Calu3 (cell line): ENCODE results near the gene EYA2. TPM values are rescaled to one million over a fixed set of nuclear protein-coding genes. Genes with fewer than 3 reads are reported as not detected.

ENCODE experiments used
- BruUV-seq: library from RNA; stranded (reverse); fragments of 400-500 nt; replicated peaks from 2 replicates; lab custom pipeline; 2021; lab: Mats Ljungman, UMichigan
- CTCF ChIA-PET: fragments of 300-600 bp; sonication (Branson Sonifier 250); formaldehyde crosslinking; loops from one replicate; lab custom pipeline; 2022; ENCODE audit warnings: antibody characterized with exemption; lab: Charles Lee
- DNase-seq: peaks from one replicate; pipeline ENCODE4 v3.0.0; 2022
- H3K27ac Mint-ChIP-seq: one replicate; pipeline ENCODE4 v1.8.0; 2022; ENCODE audit warnings: mixed read lengths; ENCODE audit not compliant: unreplicated experiment
- H3K27me3 Mint-ChIP-seq: one replicate; pipeline ENCODE4 v1.8.0; 2022; ENCODE audit warnings: mixed read lengths; ENCODE audit not compliant: unreplicated experiment
- H3K36me3 Mint-ChIP-seq: one replicate; pipeline ENCODE4 v1.8.0; 2022; ENCODE audit warnings: mild to moderate bottlenecking, moderate library complexity, mixed read lengths; ENCODE audit not compliant: insufficient read depth, unreplicated experiment
- H3K4me1 Mint-ChIP-seq: one replicate; pipeline ENCODE4 v1.8.0; 2022; ENCODE audit warnings: mild to moderate bottlenecking, low read depth, mixed read lengths; ENCODE audit not compliant: unreplicated experiment
- H3K4me3 Mint-ChIP-seq: one replicate; pipeline ENCODE4 v1.8.0; 2022; ENCODE audit warnings: mild to moderate bottlenecking, low read depth, moderate library complexity, mixed read lengths; ENCODE audit not compliant: unreplicated experiment
- H3K9me3 Mint-ChIP-seq: one replicate; pipeline ENCODE4 v1.8.0; 2022; ENCODE audit warnings: low read depth, mixed read lengths; ENCODE audit not compliant: unreplicated experiment
- intact Hi-C: fragments of 100-400 bp; cut with micrococcal nuclease; formaldehyde crosslinking; loops from one replicate; pipeline ENCODE4 v1.10.0; 2022; ENCODE audit not compliant: unreplicated experiment
- total RNA-seq: library from RNA; stranded (reverse); gene quantifications from 2 replicates; pipeline ENCODE4 v1.2.3, GENCODE V29; 2022
- TF ChIP-seq, protein P1 (sequence below): fragments of 200-600 bp; IDR thresholded peaks from one replicate; pipeline ENCODE4 v1.8.0; 2022; ENCODE audit warnings: antibody characterized with exemption; ENCODE audit not compliant: unreplicated experiment

The EYA2 gene
- total RNA-seq, 1 experiment from 2014 or later, result 0.35 TPM

DNA sequence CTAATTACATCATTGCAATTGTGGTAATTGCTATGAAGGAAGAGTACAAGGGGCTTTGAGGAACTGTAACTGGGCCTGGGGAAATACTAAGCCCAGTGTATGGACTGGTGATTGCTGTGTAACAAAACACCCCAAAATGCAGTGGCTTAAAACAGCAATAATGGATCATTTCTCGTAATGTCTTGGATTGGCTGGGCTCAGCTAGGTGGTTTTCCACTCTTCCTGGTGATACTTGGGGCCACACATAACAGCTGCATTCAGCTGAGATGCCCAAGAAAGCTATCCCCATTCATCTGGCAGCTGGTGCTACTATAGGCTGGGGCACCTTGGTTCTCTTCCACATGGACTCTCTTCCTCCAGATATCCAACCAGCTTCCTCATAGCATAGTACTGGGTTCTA lies 150.3 kb downstream of the EYA2 start:
- Mint-ChIP-seq H3K36me3 (no peaks in the 10 kb centered on the region), H3K27ac (no peak overlapping the region), H3K27me3 (peaks cover 18% of the 10 kb centered on the region), H3K4me1 (peaks cover 6% of the 10 kb centered on the region), H3K4me3 (no peak overlapping the region), H3K9me3 (no peaks in the 10 kb centered on the region)
- CTCF ChIA-PET, result no interaction called here
- no peak for DNase-seq
- no TSS peak for BruUV-seq
- TF ChIP-seq, protein P1, sequence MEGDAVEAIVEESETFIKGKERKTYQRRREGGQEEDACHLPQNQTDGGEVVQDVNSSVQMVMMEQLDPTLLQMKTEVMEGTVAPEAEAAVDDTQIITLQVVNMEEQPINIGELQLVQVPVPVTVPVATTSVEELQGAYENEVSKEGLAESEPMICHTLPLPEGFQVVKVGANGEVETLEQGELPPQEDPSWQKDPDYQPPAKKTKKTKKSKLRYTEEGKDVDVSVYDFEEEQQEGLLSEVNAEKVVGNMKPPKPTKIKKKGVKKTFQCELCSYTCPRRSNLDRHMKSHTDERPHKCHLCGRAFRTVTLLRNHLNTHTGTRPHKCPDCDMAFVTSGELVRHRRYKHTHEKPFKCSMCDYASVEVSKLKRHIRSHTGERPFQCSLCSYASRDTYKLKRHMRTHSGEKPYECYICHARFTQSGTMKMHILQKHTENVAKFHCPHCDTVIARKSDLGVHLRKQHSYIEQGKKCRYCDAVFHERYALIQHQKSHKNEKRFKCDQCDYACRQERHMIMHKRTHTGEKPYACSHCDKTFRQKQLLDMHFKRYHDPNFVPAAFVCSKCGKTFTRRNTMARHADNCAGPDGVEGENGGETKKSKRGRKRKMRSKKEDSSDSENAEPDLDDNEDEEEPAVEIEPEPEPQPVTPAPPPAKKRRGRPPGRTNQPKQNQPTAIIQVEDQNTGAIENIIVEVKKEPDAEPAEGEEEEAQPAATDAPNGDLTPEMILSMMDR, result no peak
- intact Hi-C loops, result no loop called here

DNA sequence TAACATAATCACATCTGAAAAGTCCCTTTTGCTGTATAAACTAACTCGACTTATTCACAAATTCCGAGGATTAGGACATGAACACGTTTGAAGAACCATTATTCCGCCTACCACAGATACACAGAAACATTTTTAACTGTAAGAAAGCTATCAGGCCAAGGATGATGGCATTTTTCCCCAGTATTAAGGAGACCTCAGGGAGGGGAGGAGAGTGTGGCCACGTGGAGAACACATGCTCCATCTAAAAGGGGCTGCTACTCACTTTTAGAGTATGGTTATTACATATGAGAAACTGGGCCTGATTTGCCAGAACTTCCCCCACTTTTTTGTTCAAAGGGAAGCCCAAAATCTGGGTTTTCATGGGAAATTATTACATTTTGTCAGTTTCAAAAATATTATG lies 153.4 kb downstream of the EYA2 start:
- DNase-seq, result no peak
- CTCF ChIA-PET, result no interaction called here
- TF ChIP-seq, protein P1, result no peak
- Mint-ChIP-seq H3K4me3 (no peak overlapping the region), H3K27me3 (peaks cover 38% of the 10 kb centered on the region), H3K9me3 (no peaks in the 10 kb centered on the region), H3K36me3 (no peaks in the 10 kb centered on the region), H3K4me1 (peaks cover 8% of the 10 kb centered on the region), H3K27ac (no peak overlapping the region)
- intact Hi-C loops, result no loop called here
- no TSS peak for BruUV-seq

DNA sequence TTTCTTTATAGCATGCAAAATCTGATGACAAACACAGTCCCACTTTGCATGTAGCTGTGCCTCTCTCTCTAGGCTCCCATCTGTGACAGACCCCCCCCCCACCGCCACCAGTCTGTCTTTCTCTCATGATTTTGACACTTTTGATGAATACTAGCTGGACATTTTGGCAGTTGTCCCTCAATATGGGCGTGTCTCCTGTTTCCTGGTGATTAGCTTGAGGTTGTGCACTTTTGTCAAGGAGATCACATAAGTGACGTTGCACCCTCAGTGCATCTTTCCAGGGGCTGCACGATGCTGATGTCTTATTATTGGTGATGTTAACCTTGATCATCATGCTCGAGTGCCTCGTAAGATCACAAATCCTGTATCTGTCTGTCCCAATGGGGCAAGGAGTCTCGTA lies 155.1 kb downstream of the EYA2 start:
- intact Hi-C loops, result no loop called here
- CTCF ChIA-PET, result no interaction called here

DNA sequence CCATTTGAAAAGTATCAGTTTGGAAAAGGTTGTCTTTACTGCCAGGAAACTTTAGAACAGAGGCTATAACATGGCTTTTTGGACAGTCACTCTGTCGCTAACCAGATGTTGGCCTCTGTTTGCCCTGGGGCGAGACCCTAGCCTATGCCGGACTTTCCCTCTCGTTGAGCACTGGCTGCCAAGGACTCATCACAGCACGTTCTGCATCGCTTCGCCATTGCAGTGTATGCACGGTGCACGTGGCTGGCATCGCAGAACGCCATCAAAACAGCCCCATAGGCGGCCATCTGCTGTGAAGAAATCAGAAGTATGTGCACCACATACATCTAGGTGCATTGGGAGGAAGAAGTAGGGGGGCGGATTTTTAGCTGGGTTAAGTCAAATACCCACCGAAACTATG lies 156.4 kb downstream of the EYA2 start:
- Mint-ChIP-seq H3K4me1 (peaks cover 8% of the 10 kb centered on the region), H3K36me3 (no peaks in the 10 kb centered on the region), H3K27ac (no peak overlapping the region), H3K9me3 (no peaks in the 10 kb centered on the region), H3K27me3 (peaks cover 50% of the 10 kb centered on the region), H3K4me3 (no peak overlapping the region)
- no TSS peak for BruUV-seq
- TF ChIP-seq, protein P1, result no peak
- CTCF ChIA-PET, result no interaction called here
- no peak for DNase-seq
- intact Hi-C loops, result no loop called here

More for the DNA sequence above, 155.1 kb downstream of the EYA2 start:
- no TSS peak for BruUV-seq
- Mint-ChIP-seq H3K4me3 (no peak overlapping the region), H3K9me3 (no peaks in the 10 kb centered on the region), H3K27ac (no peak overlapping the region), H3K4me1 (peaks cover 8% of the 10 kb centered on the region), H3K27me3 (peaks cover 38% of the 10 kb centered on the region), H3K36me3 (no peaks in the 10 kb centered on the region)
- DNase-seq, result no peak
- TF ChIP-seq, protein P1, result no peak
